ENCODE measurements around the gene TLR9.

Gene TLR9

DNA sequence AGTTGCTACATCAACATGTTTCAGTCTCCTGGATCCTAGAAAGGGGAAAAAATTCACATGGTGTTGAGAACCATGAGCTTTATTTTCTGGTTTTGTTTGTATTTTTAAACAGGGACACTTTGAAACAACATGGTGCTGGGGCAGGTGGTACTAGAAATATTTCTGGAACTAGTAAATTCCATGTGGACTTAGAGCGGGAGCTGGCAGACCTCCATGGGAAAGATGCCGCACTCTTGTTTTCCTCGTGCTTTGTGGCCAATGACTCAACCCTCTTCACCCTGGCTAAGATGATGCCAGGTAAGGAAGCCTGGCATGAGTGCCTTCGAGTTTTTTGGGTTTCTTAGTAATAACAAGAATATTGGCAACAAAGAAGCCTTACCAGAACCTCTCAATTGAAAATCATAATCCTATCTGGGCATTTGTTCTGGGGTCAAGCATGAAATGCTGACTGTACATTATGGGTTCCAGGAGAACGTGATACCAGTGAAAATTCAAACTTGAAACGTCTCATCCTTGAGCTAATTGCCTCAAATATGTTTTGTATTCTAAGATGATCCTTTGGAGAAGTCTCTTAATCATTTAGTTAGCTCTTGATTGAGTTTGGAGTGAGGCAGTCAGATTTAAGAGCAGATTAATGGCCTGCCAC lies 19.6 kb downstream of the TLR9 start:
- H3K27me3 ChIP-seq (ENCODE audit: control insufficient read depth, insufficient read depth, low read length): no peaks in the 10 kb centered on the region
- no peak overlapping the region for H3K4me2 ChIP-seq (ENCODE audit: low read length)
- no peak overlapping the region for H3K9ac ChIP-seq (ENCODE audit: low read depth, low read length)
- H3K9me3 ChIP-seq (replicated peaks; ENCODE audit: low read length): no peaks in the 10 kb centered on the region
- peaks cover 91% of the 10 kb centered on the region for H3K36me3 ChIP-seq (ENCODE audit: insufficient read depth, low read length)
- no peaks in the 10 kb centered on the region for H3K4me1 ChIP-seq (ENCODE audit: control insufficient read depth, insufficient read depth, low read length)
- H3K4me3 ChIP-seq (ENCODE audit: low read length): no peak overlapping the region

DNA sequence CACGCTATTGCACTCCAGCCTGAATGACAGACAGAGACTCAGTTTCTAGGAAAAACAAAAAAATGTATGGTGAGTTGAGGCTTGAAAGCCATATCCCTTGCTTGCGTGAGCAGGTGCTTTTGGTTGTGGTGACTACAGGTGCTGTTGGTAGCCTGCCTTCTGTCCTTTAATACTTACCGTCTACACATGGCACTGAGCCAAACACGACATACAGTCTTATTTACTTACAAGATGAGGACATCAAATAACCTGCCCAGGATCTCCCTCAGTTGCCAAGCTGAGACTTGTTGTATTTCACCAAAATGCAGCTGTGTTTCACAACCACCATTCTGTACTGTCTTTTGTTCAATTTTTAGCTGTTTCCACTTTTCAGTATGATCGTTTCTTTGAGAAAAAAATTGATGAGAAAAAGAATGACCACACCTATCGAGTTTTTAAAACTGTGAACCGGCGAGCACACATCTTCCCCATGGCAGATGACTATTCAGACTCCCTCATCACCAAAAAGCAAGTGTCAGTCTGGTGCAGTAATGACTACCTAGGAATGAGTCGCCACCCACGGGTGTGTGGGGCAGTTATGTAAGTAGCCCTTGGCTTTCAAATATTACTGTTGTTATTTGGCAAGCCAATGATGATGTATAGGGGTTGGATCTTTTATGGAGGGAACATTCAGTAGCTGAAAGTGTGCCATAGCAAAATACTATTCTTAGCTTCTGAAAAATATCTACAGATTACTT lies 20.9 kb downstream of the TLR9 start:
- H3K9me3 ChIP-seq (replicated peaks; ENCODE audit: low read length): no peaks in the 10 kb centered on the region
- H3K36me3 ChIP-seq (ENCODE audit: insufficient read depth, low read length): peaks cover 85% of the 10 kb centered on the region
- no peak overlapping the region for H3K4me2 ChIP-seq (ENCODE audit: low read length)
- no peaks in the 10 kb centered on the region for H3K27me3 ChIP-seq (ENCODE audit: control insufficient read depth, insufficient read depth, low read length)
- no peak overlapping the region for H3K4me3 ChIP-seq (ENCODE audit: low read length)
- H3K9ac ChIP-seq (ENCODE audit: low read depth, low read length): no peak overlapping the region
- H3K4me1 ChIP-seq (ENCODE audit: control insufficient read depth, insufficient read depth, low read length): no peaks in the 10 kb centered on the region

DNA sequence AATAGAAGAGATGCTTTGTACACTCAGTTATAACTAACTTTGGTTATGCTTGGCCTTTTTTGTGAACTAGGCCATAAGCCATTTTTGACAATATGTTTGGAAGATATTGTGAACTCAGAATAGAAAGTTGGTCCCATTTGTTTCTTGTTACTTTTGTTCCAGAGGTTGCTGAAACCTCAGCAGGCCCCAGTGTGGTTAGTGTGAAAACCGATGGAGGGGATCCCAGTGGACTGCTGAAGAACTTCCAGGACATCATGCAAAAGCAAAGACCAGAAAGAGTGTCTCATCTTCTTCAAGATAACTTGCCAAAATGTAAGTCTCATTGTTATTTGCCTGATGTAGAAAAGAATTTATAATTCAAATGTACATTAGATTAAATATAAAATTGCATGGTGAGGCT lies 21.7 kb downstream of the TLR9 start:
- Histone ChIP-seq H3K4me1 (ENCODE audit: control insufficient read depth, insufficient read depth, low read length) (peaks cover 7% of the 10 kb centered on the region), H3K9me3 (replicated peaks; ENCODE audit: low read length) (no peaks in the 10 kb centered on the region), H3K36me3 (ENCODE audit: insufficient read depth, low read length) (peaks cover 84% of the 10 kb centered on the region), H3K27me3 (ENCODE audit: control insufficient read depth, insufficient read depth, low read length) (no peaks in the 10 kb centered on the region), H3K9ac (ENCODE audit: low read depth, low read length) (no peak overlapping the region), H3K4me2 (ENCODE audit: low read length) (no peak overlapping the region), H3K4me3 (ENCODE audit: low read length) (no peak overlapping the region)

DNA sequence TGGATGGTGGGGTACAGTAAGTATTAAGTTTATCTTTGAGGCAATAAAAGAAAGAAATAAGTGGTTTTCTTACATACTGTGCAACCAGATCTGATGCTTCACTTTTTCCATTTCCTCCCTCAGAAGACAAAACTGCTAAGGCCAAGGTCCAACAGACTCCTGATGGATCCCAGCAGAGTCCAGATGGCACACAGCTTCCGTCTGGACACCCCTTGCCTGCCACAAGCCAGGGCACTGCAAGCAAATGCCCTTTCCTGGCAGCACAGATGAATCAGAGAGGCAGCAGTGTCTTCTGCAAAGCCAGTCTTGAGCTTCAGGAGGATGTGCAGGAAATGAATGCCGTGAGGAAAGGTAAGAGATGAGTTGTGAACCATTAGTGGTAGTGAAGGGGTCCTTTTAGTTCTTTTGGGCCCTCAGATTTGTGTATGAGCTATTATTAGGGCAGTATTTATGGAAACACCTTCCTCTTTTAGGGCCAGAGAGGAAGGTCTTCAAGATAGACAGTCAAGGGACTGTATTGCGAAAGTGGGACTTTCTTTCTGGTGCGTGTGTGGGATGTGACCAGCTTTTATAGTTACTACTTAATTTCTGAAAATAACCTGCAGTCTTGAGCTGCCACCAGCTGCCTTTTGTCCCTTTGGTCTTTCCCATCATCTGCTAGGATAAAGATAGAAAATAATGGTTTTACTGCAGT lies 22.9 kb downstream of the TLR9 start:
- H3K4me3 ChIP-seq (ENCODE audit: low read length): no peak overlapping the region

DNA sequence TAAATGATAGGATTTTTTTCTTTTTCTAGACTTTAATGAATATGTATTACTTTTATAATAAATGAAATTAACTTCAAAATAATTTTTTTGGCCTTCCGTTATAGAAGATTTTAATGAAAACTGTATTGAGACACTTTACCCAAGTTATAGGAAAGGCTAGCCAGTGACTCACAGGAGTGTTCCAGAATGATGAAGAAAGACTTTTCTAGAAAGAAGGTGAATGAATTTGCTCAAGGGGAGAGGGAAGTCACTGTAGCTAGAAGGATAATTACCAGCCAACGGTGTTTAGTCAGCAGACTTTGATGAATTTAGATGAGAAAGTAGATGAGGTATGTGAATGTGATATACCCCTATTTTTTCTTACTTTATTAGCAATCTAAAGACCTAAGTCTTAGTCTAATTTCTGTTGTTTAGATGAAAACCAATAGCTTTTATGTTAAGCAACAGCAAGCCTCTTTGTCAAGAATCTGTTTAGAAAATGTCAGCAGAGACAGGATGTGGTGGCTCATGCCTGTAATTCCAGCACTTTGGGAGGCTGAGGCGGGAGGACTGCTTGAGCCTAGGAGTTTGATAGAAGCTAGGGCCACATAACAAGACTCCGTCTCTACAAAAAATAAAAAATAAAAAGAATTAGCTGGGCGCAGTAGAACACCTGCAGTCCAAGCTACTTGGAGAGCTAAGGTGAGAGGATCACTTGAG lies 24.3 kb downstream of the TLR9 start:
- Histone ChIP-seq H3K4me1 (ENCODE audit: control insufficient read depth, insufficient read depth, low read length) (peaks cover 16% of the 10 kb centered on the region), H3K36me3 (ENCODE audit: insufficient read depth, low read length) (peaks cover 62% of the 10 kb centered on the region), H3K9me3 (replicated peaks; ENCODE audit: low read length) (no peaks in the 10 kb centered on the region), H3K27me3 (ENCODE audit: control insufficient read depth, insufficient read depth, low read length) (no peaks in the 10 kb centered on the region), H3K4me3 (ENCODE audit: low read length) (no peak overlapping the region), H3K4me2 (ENCODE audit: low read length) (no peak overlapping the region), H3K9ac (ENCODE audit: low read depth, low read length) (no peak overlapping the region)

More for the DNA sequence above, 22.9 kb downstream of the TLR9 start:
- Histone ChIP-seq H3K4me2 (ENCODE audit: low read length) (no peak overlapping the region), H3K9me3 (replicated peaks; ENCODE audit: low read length) (no peaks in the 10 kb centered on the region), H3K4me1 (ENCODE audit: control insufficient read depth, insufficient read depth, low read length) (peaks cover 12% of the 10 kb centered on the region), H3K9ac (ENCODE audit: low read depth, low read length) (no peak overlapping the region), H3K36me3 (ENCODE audit: insufficient read depth, low read length) (peaks cover 72% of the 10 kb centered on the region), H3K27me3 (ENCODE audit: control insufficient read depth, insufficient read depth, low read length) (no peaks in the 10 kb centered on the region)

DNA sequence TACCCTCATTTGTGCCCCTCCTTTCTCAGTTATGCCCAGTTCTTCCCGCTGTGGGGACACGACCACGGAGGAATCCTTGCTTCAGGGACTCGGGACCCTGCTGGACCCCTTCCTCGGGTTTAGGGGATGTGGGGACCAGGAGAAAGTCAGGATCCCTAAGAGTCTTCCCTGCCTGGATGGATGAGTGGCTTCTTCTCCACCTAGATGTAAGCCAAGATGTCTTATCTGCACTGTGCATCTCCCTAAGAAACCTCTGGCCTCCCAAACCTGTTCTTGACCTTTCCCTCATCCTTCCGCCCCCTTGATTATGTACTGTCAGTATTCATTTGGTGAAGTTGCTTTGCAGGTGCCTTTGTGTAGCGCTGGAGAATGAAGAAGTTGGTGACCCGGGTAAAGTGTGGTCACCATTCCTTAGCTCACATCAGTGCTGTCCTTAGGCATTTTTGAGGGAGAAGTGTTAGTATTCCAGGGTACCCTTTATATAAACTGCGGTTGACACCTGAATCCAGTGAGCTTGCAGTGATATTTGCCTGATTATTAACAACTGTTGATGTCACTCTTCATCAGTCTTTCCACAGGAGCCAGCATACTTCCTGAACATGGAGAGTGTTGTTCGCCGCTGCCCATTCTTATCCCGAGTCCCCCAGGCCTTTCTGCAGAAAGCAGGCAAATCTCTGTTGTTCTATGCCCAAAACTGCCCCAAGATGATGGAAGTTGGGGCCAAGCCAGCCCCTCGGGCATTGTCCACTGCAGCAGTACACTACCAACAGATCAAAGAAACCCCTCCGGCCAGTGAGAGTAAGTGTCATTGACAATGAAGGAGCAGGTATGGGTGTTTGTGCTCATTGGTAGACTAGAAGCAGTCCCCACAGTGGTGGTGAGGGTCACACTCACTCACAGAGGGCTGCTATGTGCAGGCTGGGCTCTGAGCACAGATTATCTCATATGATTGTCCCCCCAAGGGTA lies 26.5 kb downstream of the TLR9 start:
- H3K4me3 ChIP-seq (ENCODE audit: low read length): peak overlapping the region; percentile 93
- H3K9me3 ChIP-seq (replicated peaks; ENCODE audit: low read length): no peaks in the 10 kb centered on the region
- H3K4me2 ChIP-seq (ENCODE audit: low read length): peak overlapping the region; percentile 97
- H3K4me1 ChIP-seq (ENCODE audit: control insufficient read depth, insufficient read depth, low read length): peaks cover 16% of the 10 kb centered on the region
- H3K9ac ChIP-seq (ENCODE audit: low read depth, low read length): peak overlapping the region; percentile 92
- no peaks in the 10 kb centered on the region for H3K27me3 ChIP-seq (ENCODE audit: control insufficient read depth, insufficient read depth, low read length)
- peaks cover 40% of the 10 kb centered on the region for H3K36me3 ChIP-seq (ENCODE audit: insufficient read depth, low read length)

DNA sequence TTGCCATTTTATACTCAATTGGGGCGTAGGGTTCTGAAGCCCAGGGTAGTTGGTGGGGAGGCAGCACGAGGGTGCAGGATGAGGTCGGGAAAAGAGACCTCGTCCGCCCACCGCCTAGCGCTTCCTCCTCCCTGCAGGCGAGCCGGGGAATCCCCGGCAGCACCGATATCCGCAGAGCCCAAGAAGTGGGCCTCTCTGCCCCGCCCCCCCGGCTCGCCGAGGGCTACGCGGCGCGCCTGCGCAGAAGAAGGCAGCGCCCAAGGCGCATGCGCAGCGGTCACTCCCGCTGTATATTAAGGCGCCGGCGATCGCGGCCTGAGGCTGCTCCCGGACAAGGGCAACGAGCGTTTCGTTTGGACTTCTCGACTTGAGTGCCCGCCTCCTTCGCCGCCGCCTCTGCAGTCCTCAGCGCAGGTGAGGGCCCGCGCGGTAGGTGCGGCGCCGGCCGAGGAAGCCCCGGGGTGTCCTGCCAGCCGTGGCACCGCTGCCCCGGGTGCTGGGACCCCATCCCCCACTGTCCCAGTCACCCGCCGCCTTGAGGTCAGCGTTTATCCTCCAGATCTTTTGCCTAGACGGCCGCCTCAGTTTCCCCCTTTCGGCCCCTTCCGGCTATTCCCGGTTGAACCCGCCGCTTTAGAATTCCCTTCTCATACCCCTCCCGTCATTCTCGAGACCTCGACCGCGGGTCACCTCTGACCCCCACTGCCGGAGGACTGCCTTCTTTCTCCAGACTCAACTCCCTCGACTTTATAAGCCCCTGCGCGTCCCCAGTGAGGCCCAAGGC lies 27.4 kb downstream of the TLR9 start, which contains the start of gene ALAS1:
Gene ALAS1, plus strand, starts transcription at position 319 of the 784 bp plus-strand sequence. CDS start 1,082 bp downstream, outside the sequence.
- Histone ChIP-seq H3K36me3 (ENCODE audit: insufficient read depth, low read length) (peaks cover 31% of the 10 kb centered on the region), H3K9ac (ENCODE audit: low read depth, low read length) (peak within 1 kb of the TSS; percentile 92), H3K4me1 (ENCODE audit: control insufficient read depth, insufficient read depth, low read length) (peaks cover 20% of the 10 kb centered on the region), H3K27me3 (ENCODE audit: control insufficient read depth, insufficient read depth, low read length) (no peaks in the 10 kb centered on the region), H3K9me3 (replicated peaks; ENCODE audit: low read length) (no peaks in the 10 kb centered on the region), H3K4me3 (ENCODE audit: low read length) (peak within 1 kb of the TSS; percentile 93), H3K4me2 (ENCODE audit: low read length) (peak within 1 kb of the TSS; percentile 97)

DNA sequence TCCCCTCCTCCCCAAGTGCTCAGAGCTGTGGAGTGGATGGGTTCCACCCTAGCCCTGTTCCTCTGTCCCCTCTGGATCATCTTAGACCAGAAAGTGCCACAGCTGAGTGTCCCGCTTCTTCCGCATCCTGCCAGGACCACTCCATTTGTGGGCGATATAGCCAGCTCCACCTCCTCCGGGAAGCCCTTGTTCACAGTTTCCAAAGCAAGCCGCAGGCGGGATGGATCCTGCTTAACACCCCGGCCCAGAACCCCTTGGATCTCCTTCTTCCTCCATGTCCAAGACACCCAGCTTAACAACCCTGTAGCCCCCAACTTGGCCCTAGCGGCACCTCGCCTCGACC lies 28.0 kb downstream of the TLR9 start:
- Histone ChIP-seq H3K4me3 (ENCODE audit: low read length) (peak overlapping the region; percentile 93), H3K4me2 (ENCODE audit: low read length) (peak overlapping the region; percentile 97), H3K4me1 (ENCODE audit: control insufficient read depth, insufficient read depth, low read length) (peaks cover 25% of the 10 kb centered on the region), H3K27me3 (ENCODE audit: control insufficient read depth, insufficient read depth, low read length) (no peaks in the 10 kb centered on the region), H3K9me3 (replicated peaks; ENCODE audit: low read length) (no peaks in the 10 kb centered on the region), H3K9ac (ENCODE audit: low read depth, low read length) (peak overlapping the region; percentile 92), H3K36me3 (ENCODE audit: insufficient read depth, low read length) (peaks cover 25% of the 10 kb centered on the region)

DNA sequence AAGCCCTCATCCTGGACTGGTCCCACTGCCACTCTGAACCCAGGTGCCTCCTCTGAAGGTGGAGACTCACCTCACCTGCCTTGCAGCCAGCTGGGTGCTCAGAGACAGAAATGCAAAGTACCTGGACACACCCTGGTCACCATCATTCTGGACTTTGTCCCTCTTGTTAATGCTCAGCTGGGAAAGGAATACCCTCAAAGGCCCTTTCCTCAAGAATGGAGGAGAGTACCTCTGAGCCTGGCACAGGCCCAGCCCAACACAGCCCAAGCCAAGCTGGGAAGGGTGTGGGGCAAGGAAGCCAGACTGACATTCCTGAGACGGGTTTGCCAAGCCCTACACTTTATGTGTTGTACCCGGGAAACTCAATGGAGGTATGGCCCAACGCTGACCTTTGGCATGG lies 28.5 kb downstream of the TLR9 start:
- no peaks in the 10 kb centered on the region for H3K9me3 ChIP-seq (replicated peaks; ENCODE audit: low read length)
- no peaks in the 10 kb centered on the region for H3K27me3 ChIP-seq (ENCODE audit: control insufficient read depth, insufficient read depth, low read length)
- H3K4me3 ChIP-seq (ENCODE audit: low read length): no peak overlapping the region
- H3K4me2 ChIP-seq (ENCODE audit: low read length): peak overlapping the region; percentile 97
- H3K36me3 ChIP-seq (ENCODE audit: insufficient read depth, low read length): peaks cover 21% of the 10 kb centered on the region
- no peak overlapping the region for H3K9ac ChIP-seq (ENCODE audit: low read depth, low read length)
- peaks cover 25% of the 10 kb centered on the region for H3K4me1 ChIP-seq (ENCODE audit: control insufficient read depth, insufficient read depth, low read length)

DNA sequence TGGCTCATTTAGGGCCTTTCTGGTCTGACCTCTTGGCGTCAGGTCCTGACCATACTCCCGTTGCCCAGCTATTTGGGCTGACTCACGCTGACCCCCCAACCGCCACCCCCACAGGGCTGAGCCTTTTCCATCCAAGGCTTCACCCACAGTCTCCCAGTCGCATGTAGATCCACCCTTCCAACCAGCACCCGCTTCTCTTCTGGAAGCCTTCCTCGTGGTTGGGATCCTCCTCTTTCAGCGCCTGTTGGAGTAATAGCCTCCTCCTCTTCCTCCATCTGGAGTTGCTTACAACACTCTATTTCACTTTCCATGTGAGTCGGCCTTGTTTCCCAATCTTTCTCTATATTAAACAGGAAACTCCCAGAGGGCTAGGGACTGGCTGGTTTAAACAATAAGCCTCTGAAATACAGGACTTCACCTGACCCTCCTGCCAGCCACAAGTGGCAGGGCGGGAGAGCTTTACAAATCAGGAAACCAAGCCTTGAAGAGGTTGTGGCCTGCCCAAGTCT lies 29.6 kb downstream of the TLR9 start:
- no peaks in the 10 kb centered on the region for H3K27me3 ChIP-seq (ENCODE audit: control insufficient read depth, insufficient read depth, low read length)

More for the DNA sequence above, 29.6 kb downstream of the TLR9 start:
- Histone ChIP-seq H3K36me3 (ENCODE audit: insufficient read depth, low read length) (peaks cover 12% of the 10 kb centered on the region), H3K4me2 (ENCODE audit: low read length) (no peak overlapping the region), H3K4me3 (ENCODE audit: low read length) (no peak overlapping the region), H3K9ac (ENCODE audit: low read depth, low read length) (no peak overlapping the region), H3K4me1 (ENCODE audit: control insufficient read depth, insufficient read depth, low read length) (peaks cover 27% of the 10 kb centered on the region), H3K9me3 (replicated peaks; ENCODE audit: low read length) (no peaks in the 10 kb centered on the region)

Measured in skeletal muscle satellite cell (primary cell).